HG02759 (cell line): Measurements from ENCODE around the gene CPNE8.

Experiments
- ATAC-seq: cut with Tn5 transposase; IDR thresholded peaks from one replicate; pipeline ENCODE4 v1.9.1; 2021; ENCODE audit warnings: mild to moderate bottlenecking, moderate library complexity; ENCODE audit not compliant: unreplicated experiment

CPNE8 gene

DNA sequence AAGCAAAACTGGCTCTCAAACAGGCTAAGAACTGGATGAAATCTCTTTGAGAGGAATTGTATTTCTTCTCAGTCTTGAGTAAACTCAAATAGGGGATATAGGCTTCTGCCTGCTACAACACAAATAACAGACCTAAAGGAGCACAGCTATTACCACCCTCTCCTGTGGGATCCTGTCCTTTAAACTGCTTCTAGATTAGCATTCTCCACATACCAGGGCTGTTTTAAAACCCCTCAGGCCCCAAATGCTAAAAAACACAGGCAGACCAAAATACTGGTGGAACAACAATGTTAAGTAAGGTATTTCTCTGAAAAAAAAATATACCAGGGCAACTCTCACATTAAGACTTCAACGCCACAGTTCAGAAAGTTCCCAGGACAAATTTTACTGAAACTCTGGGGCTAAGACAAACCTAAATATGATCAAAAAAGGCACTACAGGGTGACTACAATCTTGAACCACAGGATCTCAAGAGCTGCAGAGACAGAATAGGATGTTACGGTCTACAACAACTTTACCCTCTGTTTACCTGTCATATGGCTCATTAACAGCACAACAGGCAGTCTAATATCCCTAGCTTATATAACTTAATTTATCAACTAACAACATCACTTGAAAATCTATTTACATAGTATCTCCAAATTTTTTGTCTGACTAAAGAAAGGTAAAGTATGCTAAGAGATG lies 7.2 kb downstream of the CPNE8 start:
- no peak for ATAC-seq

GRCh38 chr12:38895446-38895845 lies 9.9 kb downstream of the CPNE8 start:
- ATAC-seq, result no peak

DNA sequence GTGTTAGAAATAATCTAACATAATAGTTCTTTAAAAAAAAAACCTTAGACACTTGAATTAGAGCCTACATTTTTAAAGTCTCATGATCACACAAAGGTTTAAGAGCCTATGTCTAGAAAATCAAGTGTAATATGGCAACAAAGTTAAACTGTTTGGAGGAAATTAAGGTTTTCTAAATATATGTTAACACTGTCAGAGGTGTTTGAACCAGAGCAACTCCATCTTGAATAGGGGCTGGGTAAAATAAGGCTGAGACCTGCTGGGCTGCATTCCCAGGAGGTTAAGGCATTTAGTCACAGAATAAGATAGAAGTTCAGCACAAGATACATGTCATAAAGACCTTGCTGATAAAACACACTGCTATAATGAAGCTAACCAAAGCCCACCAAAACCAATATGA lies 12.4 kb downstream of the CPNE8 start:
- no peak for ATAC-seq

DNA sequence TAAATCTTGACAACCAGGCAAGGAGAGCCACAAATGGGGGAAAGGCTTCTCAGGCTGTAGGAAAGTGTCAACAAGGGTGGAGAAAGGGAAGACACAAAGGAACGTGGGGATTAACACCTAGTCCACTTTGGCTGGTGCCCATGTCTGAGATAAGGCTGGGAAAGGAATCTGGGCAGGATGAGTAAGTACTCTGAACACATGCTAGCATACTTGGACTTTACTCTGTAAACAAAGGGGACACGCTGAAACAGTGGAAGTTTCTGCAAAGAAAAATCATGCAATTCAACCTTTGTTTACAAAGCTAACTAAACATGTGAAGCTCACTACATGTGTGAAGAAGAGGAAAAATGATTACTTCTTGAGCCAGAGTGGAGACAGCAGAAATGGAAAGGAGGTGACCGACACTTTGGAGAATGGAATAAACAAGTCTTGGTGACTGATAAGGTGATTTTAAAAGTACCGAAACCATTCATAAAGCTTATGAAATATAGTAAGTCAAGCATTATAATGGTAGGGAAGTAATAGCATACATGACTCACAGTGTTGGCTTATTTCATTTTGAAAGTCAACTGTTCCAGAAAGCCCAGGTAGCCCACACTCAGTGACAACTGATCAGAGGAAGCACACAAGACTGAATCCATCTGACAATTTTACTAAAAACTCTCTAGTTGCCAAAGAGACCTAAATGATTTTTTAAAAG lies 13.2 kb downstream of the CPNE8 start:
- ATAC-seq, result peak; percentile 71

- ATAC-seq, result no peak
These were observed 15.1 kb downstream of the CPNE8 start for GRCh38 chr12:38890102-38890855.

GRCh38 chr12:38889297-38889815 lies 16.0 kb downstream of the CPNE8 start:
- no peak for ATAC-seq

GRCh38 chr12:38887770-38888169 lies 17.6 kb downstream of the CPNE8 start:
- ATAC-seq, result no peak

DNA sequence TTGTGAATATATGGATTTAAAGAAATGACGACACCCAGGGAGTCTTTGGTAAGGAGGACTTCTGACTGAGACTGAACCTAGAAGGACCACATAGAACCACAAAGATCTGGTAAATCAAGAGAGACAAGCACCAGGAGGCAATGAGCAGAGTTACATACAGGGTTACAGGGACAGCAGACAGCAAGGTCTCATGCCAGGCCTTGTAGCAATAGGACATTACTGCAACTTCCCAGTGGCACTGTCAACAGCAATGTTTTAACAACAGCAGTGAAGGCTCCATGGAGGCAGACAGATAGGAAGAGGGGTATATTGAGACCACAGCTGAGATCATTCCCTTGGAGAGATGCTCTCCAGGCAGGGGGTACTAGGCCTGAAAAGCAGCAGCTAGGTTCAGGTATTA lies 18.5 kb downstream of the CPNE8 start:
- no peak for ATAC-seq

- no peak for ATAC-seq
These were observed 19.3 kb downstream of the CPNE8 start for GRCh38 chr12:38886064-38886463.

- ATAC-seq, result no peak
These were observed 20.7 kb downstream of the CPNE8 start for GRCh38 chr12:38884666-38885065.

GRCh38 chr12:38883629-38884134 lies 21.7 kb downstream of the CPNE8 start:
- no peak for ATAC-seq

DNA sequence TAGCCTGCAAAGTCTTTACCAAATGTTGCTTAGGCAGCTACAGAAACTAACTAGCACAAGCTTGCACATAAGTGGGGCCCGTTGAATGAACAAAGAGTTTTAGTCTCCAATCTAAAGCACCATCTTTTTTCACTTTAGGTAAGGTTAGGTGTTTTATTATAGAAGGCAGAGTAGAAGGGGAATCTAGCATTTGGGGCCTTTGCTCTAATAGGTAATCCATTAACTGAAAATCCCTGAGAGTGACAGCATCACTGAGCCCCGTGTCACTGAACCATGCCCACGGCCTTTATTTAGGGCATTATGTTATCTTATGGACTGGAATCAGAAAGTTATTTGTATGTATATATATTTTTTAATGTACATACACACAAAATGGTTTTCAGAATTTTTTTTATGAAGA lies 25.1 kb downstream of the CPNE8 start:
- ATAC-seq, result peak; percentile 68

DNA sequence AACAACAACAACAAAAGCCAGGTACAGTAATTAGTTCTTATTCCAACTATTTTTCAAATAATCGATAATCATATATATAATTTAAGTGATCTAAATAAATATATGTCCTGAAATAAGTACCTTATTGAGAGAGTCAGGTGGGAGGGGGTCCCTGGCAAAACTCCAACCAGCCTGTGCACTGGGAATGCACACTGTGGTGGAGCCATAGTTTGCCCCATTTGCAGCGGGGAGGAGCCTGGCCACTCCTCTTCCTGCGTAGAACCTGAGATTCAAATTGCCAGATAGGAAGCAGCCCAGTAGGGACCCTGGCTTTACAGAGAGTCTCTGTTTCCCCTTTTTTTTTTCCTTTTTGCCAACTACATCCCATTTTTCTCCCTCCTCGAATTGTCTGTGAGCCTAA lies 26.4 kb downstream of the CPNE8 start:
- ATAC-seq, result no peak

- no peak for ATAC-seq
These were observed 27.1 kb downstream of the CPNE8 start for GRCh38 chr12:38878333-38878705.

- ATAC-seq, result no peak
These were observed 29.7 kb downstream of the CPNE8 start for GRCh38 chr12:38875586-38876228.

DNA sequence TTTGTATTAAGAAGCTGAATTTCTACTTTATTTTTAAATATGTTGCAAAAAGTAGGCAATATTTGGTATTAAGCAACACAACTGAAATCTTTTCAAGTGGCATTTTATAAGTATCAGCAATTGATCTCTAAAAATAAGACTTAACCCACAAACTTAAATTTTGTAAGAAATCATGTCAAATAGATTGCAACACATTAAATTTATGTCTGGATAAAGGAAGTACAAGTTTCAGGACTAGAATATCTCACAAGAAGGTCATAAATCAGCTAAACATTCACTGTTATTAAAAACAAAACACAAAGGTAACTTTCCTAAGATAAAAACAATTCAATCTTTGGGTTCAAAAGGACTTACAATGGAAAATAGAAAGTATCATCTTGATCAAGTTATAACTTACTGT lies 32.8 kb downstream of the CPNE8 start:
- ATAC-seq, result no peak

- ATAC-seq, result no peak
These were observed 33.2 kb downstream of the CPNE8 start for GRCh38 chr12:38872156-38872555.

DNA sequence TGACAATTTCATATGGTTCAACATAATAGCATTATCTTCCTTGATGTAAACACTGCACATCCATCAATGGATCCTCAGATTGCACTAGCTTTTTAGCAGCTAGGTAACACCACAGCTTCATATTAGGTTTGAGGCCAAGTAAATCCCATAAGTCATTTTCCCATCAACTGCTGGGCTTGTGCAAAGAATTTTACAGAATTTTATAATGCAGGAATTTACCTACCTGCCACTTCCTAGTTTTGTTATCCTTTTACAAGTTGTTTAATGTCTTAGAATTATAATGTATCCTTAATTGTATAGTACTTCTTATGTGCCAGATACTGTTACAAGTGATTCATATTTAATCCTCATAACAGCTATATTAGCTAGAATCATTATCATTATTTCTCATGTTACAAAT lies 36.4 kb downstream of the CPNE8 start:
- no peak for ATAC-seq

GRCh38 chr12:38850461-38850860 lies 54.9 kb downstream of the CPNE8 start:
- ATAC-seq, result no peak

DNA sequence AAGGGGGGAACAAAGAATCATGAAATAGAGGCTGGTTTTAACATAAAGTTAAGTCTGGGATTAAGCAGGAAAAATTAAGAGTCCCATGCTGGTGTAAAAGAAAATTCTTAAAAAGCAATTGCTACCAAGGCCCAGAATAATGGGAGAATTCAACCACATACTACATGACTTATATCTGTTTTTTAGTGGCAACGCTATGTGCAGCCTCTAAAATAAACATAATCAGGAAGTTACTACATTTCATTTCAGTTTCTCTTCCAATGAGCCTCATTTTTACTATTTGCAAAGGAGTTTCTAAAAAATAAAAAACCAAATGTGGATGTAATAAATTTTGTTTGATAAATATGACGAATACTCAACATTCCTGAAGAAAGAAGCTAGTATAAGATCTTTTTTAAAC lies 58.1 kb downstream of the CPNE8 start:
- no peak for ATAC-seq

DNA sequence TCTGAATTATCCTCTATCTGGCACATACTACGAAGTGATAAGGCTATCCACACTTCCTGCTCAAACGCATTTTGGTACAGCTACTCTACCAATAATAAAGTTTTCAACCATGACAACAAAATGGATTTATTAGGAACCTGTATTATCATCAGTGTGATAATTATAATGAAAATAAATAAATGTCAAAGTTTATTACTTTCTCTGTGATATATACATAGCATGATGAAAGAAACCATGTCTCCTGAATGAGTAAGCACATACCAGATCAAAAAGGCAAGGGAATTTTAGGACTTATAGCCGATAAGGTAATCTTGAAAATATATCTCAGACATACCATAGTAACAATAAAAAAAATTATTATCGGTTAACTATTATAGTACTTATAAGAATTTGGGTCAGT lies 61.1 kb downstream of the CPNE8 start:
- ATAC-seq, result no peak
